Glomerular endothelial cell (primary cell): Measurements from ENCODE around the gene PRKAR1B. TPM values are rescaled to one million over a fixed set of nuclear protein-coding genes. Genes with fewer than 3 reads are reported as not detected.
"Not testable (repeated sequence)": the region's sequence is repeated elsewhere in the genome, so short reads cannot be mapped to it uniquely, and the experiment has no call there.

Experiments used
- DNase-seq: peaks from one replicate; pipeline ENCODE4 v3.0.0-alpha.2; 2011; ENCODE audit warnings: low read depth, low spot score; ENCODE audit errors: extremely low read depth
- total RNA-seq: library from RNA; depleted of rRNA; stranded (reverse); fragments of >200 nt; gene quantifications from 2 replicates; pipeline ENCODE4 v1.2.3, GENCODE V29; 2015

The PRKAR1B gene
- total RNA-seq, 1 donor from 2014 or later: 34.3 TPM

DNA sequence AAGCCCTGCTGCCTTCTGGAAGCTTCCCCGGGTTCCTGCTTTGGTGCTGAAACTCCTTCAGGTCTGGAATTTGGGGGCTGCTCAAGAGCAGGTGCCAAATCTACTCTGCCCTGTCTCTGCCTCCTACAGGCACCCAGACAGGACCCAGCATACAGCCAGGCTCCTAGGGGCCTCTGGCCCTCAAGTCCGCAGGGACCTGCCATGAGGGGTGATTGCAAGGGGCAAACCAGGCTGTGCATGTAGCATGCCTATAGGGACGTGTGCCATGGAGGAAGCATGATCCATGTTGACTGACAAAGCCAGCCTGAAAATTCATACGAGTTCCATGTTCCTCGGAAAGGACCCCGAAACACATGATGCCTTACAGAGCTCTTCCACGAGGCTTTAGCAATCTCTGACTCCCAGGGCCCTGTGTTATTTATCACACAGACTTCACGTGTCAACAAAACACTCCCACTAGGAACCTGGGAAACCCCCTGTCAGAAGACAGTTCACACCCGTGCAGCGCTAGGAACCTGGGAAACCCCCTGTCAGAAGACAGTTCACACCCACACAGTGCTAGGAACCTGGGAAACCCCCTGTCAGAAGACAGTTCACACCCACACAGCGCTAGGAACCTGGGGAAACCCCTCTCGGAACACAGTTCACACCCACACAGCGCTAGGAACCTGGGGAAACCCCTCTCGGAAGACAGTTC, 75.9 kb downstream of the PRKAR1B start:
- no peak for DNase-seq

DNA sequence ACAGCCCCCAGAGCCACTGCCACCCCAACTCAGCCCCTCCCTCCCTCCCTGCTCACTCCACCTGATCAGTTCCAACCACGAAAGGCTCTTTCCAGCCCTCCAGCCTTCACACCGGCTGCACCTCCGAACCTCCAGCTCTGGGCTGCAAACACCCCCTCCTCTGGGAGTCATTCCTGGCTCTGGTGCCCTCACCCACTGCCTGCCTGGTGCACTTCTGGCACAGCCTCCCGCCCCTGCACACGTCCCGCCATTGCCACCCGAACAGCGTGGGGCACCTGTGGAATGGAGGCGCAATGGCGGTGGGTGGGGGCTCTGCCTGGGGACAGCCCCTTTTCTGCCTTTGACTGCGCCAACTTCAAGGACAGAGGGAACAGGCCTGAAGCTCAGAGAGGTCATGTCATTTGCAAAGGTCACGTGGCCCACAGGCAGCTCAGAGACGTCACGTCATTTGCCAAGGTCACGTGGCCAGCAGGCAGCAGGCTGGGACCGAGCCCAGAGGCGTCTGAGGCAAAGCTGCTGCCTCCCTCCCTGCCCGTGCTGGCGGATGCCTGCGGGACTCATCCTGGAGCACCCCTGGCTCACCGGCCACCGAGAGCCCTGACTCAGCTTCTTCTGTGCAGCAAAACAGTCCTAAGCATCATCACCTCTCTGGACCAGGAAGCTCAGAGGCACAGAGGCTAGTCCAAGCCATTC, 76.6 kb downstream of the PRKAR1B start:
- DNase-seq: no peak

DNA sequence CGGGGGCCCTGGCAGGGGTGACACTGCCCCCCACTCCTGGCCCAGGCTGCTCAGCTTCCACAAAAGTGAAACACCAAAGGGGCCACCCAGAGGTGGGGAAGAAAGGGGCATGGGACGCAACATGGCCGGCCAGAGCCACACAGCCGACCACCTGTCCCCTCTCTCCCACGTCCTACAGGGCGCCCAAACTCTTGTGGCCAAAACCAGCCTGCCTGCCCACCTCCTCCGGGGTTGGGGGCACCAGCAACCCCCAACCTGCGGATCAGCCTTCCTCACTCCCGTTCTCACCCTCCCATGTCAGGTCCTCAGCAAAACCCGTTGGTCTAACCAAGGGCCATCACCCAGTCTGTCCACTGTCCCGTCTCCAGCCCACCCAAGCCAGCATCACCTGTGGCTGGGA, 80.1 kb downstream of the PRKAR1B start:
- DNase-seq: no peak

DNA sequence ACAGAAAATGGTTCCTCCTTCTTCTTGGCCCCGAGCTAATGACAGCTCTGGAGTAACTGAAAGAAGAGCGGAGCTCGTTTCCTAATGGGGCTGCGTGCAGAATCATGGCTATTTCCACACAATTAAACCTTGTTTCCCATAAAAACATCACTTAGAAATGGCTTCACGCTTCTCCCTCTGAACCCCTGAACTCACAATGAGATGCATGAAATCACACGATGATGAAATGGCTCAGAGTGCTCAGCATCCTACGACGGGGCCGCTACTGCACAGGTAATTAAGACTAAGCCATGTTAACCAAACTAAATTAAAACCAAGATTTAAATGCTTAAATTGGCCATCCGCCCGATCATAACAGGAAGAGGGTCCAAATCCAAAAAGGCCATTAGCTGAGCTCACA, 80.6 kb downstream of the PRKAR1B start:
- no peak for DNase-seq

DNA sequence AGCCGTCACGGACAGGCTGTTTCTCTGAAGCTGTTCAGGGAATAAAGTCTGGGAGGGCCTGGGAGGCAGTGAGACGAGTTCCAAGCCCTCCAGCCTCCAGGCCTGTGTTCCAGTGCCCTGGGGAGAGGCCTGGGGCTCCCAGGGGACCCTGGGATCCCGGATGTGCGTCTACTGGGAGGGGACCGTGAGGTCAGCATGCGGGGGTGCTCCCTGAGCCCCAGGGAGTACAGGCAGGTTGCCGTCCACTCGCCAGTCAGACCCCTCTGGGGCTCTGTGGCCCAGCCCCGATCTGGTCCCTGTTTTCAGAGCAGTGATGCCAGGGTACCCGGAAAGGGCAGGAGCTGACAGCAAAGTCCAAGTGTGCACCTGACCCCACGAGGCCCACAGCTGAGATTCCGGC, 81.5 kb downstream of the PRKAR1B start:
- no peak for DNase-seq

DNA sequence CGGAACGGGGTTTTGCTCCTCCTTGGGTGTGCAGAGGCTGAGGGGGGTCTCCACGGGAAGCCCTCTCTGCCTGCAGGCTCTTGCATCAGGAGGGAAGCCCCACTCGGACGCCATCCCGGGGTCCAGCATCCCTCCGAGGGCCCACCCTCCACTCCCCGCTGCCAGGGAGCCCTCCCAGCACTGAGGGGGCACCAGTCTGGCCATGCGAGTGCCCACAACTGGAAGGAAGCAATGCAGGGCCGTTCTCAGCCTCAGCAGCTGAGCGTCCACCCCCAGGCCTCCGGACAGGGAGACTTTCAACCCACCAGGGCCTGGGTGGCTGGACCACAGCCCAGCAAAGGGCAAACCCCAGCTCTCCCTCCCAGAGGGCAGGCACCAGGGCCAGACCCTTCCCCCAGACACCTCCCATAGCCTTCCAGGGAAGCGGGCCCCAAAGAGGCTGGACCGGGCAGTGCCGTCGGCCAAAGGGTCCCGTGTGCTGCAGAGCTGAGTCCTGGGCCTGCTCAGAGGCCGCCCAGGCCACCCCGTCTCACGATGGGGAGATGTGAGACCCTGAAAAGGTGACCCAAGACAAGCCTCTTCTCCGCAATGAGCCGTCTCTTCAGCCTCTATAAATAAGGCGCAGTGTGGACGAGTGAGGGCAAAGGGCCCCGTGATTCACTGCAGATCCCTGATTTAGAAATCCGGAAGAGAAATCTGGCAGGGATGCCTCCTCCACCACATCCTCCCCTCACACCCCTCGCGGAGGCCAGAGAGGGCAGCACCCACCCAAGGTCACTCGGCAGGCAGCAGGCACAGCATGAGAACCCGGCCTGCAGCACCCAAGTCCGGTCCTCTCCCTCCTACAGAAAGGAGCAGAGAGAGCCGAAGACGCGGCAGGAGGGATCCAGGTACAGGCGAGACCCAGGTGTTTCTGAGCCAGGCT, 82.4 kb downstream of the PRKAR1B start:
- DNase-seq: no peak

DNA sequence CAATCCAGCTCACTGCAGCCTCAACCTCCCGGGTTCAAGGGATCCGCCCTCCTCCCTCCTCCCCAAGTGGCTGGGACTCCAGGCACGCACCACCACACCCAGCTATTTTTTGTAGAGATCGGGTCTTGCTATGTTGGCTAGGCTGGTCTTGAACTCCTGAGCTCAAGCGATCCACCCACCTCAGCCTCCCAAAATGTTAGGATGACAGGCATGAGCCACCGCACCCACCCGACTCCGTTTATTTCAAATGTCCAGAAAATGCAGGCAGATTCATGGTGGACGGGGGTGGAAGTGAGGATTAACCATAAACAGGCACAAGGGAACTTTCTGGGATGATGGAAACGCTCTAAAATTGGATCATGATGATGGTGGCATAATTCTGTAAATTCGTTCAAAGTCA, 85.1 kb downstream of the PRKAR1B start:
- no peak for DNase-seq

DNA sequence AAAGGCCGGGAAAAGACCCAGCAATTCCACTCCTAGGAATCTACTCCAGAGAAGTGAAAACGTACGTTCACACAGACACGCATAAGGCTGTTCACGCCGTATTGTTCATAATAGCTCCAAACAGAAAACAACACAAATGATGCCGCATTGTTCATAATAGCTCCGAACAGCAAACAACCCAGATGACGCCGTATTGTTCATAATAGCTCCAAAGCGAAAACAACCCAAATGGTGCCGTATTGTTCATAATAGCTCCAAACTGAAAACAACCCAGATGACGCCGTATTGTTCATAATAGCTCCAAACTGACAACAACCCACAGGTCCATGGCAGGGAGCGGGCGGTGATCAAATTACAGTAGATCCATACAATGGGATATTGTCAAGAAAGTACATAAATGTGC, 85.8 kb downstream of the PRKAR1B start:
- DNase-seq: peak; percentile 42

DNA sequence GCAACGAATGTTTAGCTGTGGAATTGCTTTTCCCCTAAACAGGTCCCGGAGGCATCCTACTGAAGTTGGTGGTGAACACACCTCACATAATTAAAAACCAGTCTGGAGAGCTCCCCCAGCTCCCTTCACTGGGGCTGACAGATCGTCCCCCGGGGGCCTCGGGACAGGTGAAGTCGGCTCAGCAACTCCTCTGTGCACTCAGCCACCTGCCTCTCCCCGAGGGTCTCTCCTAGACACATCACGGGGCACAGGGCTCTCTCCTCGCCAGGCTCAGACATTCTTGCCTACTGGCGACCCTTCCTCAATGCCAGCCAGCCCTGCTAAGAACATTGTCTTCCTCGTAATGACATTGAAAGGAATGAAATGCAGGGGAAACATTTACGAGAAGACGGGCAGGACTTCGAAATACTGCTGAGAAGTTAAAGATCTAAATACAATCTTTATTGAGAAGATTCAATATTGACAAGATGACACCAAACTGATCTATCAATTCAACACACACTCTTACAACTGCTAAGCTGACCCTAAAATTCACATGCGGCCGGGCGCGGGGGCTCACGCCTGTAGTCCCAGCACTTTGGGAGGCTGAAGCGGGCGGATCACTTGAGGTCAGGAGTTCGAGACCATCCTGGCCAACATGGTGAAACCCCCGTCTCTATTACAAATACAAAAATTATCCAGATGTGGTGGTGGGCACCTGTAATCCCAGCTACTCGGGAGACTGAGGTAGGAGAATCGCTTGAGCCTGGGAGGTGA, 88.6 kb downstream of the PRKAR1B start:
- no peak for DNase-seq

DNA sequence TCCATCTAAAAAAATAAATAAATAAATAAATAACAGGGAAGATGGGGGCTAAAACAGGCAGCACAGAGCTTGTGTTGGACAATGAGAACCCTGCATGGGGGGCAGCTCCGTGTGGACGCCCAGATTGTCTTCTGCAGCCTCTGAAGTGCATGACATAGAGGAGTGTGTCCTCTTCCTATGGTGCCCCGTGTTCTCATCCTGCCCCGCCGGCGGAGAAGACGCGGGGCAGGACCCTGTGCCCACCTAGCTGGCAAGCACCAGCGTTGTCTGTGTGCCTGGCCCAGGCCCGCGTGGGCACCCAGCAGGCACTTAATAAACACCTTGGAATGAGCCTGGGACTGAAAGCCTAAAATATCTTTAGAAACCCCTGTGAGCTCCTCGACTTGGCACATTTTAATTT, 89.3 kb downstream of the PRKAR1B start:
- DNase-seq: no peak

DNA sequence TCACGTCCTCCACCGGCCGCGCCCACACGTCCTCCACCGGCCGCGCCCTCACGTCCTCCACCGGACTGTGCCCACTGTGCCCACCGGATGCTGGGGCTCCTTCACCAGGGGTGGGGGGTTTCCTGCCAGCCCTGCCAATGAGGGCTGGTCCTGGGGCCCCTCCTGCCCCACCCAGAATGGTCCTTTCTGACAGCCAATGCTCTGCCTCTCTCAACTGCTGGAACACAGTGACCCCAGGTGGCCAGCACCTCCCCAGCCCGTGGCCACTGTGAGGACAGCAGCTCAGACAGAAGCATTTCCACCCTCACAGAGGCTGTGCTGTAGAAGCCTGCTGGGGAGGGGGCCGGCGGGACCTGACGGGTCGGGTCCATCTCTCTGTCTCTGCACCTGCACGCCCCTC, 90.7 kb downstream of the PRKAR1B start:
- no peak for DNase-seq

DNA sequence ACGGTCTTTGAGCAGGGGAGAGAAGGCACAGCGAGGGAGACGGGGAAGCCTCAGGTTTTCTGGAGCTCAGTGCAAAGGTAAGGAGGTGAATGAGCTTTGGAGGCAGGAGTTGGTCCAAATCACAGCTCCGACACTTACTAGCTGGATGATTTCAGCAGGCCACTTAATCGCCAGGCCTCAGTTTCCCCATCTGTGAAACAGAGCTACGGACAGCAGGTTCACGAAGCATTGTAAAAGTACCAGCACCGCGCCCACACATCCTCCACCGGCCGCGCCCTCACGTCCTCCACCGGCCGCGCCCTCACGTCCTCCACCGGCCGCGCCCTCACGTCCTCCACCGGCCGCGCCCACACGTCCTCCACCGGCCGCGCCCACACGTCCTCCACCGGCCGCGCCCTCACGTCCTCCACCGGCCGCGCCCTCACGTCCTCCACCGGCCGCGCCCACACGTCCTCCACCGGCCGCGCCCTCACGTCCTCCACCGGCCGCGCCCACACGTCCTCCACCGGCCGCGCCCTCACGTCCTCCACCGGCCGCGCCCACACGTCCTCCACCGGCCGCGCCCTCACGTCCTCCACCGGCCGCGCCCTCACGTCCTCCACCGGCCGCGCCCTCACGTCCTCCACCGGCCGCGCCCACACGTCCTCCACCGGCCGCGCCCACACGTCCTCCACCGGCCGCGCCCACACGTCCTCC, 91.2 kb downstream of the PRKAR1B start:
- not testable (repeated sequence) for DNase-seq

DNA sequence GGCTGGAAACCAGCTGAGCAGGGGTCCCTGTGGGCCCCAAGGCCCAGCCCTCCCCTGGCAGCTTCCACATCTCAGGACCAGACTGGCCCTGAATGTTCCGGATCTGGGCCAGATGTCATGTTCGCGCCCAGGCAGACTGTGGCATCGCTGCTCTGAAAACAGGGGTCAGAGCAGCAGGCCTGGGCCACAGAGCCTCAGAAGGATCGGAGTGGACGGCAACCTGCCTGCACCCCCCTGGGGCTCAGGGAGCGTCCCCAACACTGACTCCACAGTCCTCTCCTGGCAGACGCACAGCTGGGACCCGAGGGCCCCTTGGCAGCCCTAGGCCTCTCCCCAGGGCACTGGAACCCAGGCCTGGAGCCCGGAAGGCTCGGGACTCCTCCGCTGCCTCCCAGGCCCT, 91.9 kb downstream of the PRKAR1B start:
- DNase-seq: no peak

DNA sequence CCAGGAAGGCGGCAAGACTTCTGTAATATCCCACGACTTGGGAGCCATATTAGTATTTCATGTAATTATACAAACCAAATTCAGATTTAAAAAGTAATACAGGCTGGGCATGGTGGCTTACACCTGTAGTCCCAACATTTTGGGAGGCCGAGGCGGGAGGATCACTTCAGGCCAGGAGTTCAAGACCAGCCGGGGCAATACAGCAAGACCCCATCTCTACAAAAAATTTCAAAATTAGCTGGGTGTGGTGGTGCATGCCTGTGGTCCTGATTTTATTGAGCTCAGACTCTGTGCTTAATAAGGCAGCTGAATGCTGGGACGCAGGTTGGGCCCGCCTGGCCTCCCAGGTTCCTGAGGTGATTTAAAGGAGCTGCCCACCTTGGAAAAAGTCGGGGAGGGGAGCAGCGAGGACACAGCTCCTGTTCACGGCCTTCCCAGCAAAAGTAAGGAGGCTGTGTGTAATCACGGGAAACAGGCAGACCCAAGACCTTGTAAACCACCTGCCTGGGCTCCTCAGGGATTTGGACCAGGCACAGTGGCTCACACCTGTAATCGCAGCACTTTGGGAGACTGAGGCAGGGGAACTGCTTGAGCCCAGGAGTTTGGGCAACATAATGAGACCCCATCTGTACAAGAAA, 93.6 kb downstream of the PRKAR1B start:
- no peak for DNase-seq

DNA sequence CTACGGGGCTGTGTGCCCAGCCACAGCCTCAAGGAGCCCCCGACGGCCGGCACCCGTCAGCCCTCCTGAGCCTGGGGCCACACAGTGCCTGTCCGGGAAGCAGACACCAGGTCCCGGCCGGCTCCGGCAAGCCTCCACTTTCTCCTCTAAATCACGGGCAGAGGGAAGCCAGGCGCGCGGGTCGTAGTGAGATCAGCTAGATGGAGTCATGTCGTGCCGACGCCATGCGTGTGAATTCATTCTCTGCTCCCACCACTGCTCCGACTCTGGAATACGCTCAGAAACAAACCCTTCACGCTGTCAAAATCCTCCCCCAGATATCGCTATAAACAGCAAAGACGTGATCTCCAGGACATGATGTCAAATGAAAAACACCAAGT, 94.3 kb downstream of the PRKAR1B start:
- DNase-seq: no peak

DNA sequence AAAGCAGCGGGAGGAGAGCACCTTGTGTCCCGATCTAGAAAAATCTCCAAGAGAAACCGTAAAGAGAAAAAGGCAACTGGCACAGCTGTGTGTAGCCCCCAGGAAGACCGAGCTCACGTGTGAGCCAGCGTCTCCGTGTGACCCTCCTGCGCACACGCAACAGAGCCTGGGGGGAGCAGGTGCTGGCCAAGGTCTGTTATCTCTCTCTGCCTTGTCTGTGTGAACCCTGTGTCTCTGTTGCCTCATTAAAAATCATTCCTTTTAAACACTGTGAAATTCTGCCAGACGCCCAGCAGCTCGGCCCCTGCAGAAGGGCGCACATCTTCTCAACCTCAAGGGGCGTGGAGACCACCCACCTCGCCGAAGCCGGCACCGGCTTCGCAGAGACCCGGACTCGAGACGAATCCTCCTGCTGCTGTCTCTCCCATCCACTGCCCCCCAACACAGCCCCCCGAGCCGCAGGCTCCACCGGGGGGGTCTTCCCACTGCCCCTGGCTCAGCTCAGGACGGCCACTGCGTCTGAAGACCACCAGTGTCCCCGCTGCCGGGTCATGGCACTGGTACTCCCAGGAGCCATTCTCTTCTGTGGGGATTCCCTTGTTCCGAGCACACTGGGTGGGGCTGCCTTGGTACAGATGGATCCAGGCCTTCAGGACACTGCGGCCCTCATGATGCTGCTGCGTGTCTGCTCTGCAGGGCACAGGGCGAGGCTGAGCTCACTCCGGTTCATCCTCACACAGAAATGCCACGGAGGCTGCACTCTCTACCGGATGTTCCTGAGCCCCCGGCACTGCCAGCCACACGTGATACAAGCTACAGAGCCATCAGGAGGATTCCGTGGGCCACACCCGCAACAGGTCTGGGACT, 94.9 kb downstream of the PRKAR1B start:
- DNase-seq: no peak

DNA sequence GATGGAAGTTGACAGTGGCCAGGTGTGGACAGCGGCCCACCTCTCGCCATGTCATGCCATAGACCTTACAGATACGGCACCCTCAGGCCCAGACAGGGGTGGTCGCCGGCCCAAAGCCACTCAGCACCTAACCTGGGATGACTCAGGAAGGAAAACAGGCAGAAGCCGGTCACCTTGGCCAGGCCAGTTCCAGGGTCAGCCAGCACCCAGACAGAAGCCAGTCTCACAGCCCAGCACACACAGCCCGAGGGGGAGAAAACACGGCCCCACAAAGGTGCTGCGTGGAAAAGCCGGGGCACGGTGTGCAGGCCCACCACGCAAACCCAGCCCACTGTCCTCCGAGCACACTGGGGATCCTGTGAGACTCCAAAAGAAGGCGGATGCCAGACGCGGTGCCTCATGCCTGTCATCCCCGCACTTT, 95.8 kb downstream of the PRKAR1B start:
- no peak for DNase-seq

DNA sequence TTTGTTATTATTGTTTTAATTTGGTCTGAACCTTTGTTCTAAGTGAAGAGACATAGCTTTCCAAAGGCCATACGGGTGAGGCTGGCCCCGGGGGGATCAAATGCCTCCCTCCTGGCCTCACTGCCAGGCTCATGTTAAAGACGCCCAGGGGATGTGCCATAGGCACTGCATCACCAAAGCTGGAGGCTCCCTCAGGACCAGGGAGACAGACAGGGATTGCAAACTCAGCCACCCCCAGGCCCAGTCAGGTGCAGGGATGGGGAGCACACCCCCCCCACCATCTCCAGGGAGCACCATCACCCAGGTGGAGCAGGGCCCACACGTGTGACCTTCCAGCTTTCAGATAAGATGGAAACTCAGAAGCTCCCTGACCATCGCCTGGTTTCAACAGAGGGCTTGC, 96.5 kb downstream of the PRKAR1B start:
- DNase-seq: no peak

DNA sequence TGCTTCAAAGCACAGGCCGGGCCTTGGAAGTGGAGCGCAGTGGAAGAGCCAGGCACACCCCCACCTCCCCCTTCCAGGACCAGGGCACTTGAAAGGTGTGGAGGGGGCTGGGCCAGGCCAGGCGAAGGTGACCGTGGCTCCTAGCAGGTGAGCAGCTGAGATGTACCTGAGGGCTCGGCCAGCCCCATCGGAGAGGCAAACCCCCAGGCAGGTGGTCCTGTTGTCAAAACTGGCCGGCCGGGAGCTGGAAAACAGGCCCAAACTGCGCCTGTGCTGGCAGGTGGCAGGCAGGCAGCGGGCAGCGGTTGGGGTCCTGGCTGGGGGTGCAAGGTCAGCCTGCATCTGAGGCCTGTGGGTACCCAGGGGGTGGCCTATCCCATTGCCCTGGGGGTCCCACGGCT, 97.0 kb downstream of the PRKAR1B start:
- DNase-seq: no peak
